Esophagus muscularis mucosa (tissue), 4 donors: ENCODE results near the gene ACCS. TPM values are rescaled to one million over a fixed set of nuclear protein-coding genes. Genes with fewer than 3 reads are reported as not detected.
A peak's percentile ranks its signal among the peaks of the same experiment; 100 is the strongest.

Source experiments
- DNase-seq: peaks from one replicate; pipeline ENCODE4 v3.0.0-alpha.2; 2017; ENCODE audit errors: extremely low spot score
- H3K27ac ChIP-seq, 4 donors: fragments of 200-600 bp; sonication (generic); replicated peaks in 1 of 4; 1 replicate in 3 of 4; 2 replicates in 1 of 4; pipeline ENCODE4 v1.5.1; 2016 to 2019; ENCODE audit warnings: mild to moderate bottlenecking in 1 of 4
- H3K27me3 ChIP-seq, 4 donors: fragments of 200-600 bp; sonication (generic); one replicate each; pipeline versions ENCODE4 v1.5.1 to v1.6.0; 2016 to 2019
- H3K36me3 ChIP-seq, 4 donors: fragments of 200-600 bp; sonication (generic); one replicate each; pipeline ENCODE4 v1.5.1; 2016 to 2019
- H3K4me1 ChIP-seq, 4 donors: fragments of 200-600 bp; sonication (generic); one replicate each; pipeline ENCODE4 v1.5.1; 2016 to 2019
- H3K4me3 ChIP-seq, 4 donors: fragments of 200-600 bp; sonication (generic); 1 replicate in 2 of 4; 2 replicates in 2 of 4; pipeline ENCODE4 v1.5.1; 2016 to 2019; ENCODE audit warnings: mild to moderate bottlenecking in 4 of 4, moderate library complexity in 1 of 4
- H3K9me3 ChIP-seq, 4 donors: fragments of 200-600 bp; sonication (generic); 1 replicate in 3 of 4; 2 replicates in 1 of 4; pipeline ENCODE4 v1.5.1; 2016 to 2019
- CTCF ChIP-seq, 3 experiments: fragments of 200-600 bp in 2 of 3; fragments of 450-650 bp in 1 of 3; sonication (generic) in 2 of 3; IDR thresholded peaks; one replicate each; pipeline ENCODE4 v1.5.1; 2017 to 2019; ENCODE audit warnings: antibody characterized with exemption in 3 of 3, mild to moderate bottlenecking in 2 of 3, moderate library complexity in 1 of 3
- EP300 ChIP-seq: sonication (generic); formaldehyde crosslinking; IDR thresholded peaks from one replicate; pipeline ENCODE4 v1.6.1; 2017; ENCODE audit warnings: antibody characterized with exemption
- POLR2A ChIP-seq: fragments of 450-650 bp; IDR thresholded peaks from one replicate; pipeline ENCODE4 v1.6.1; 2017; ENCODE audit warnings: antibody characterized with exemption, moderate library complexity, mild to moderate bottlenecking, low read depth
- POLR2AphosphoS5 ChIP-seq, 2 donors: sonication (generic); formaldehyde crosslinking; IDR thresholded peaks; one replicate each; pipeline ENCODE4 v1.6.1; 2017; ENCODE audit warnings: antibody characterized with exemption in 2 of 2
- WGBS: methylation state at CpG from one replicate; pipeline ENCODE4 v1.1.5; 2018; 5-methylcytosine and 5-hydroxymethylcytosine counted together
- intact Hi-C: fragments of 100-400 bp; cut with DNase I; formaldehyde crosslinking; loops from one replicate; pipeline ENCODE4 v1.15.1; 2023
- total RNA-seq, 4 donors: library from RNA; depleted of rRNA; stranded (reverse); fragments of >200 nt; gene quantifications; one replicate each; pipeline versions ENCODE4 v1.1.0 to v1.2.1, GENCODE V29; 2016

Gene ACCS
- total RNA-seq, 4 donors from 2014 or later: 8.0 to 19.1 (median 13.5) TPM

GRCh38 chr11:44088377-44088776 is 22.3 kb downstream of the ACCS start:
- no peak for TF ChIP-seq POLR2A
- no peak for TF ChIP-seq EP300
- no peak for TF ChIP-seq POLR2AphosphoS5 (IDR thresholded peaks at IDR 0.05)
- TF ChIP-seq CTCF (IDR thresholded peaks at IDR 0.05): no peak
- H3K27ac ChIP-seq: no peak overlapping the region

GRCh38 chr11:44088871-44089270 is 22.8 kb downstream of the ACCS start:
- Histone ChIP-seq H3K36me3 (peaks cover 0 to 11% (median 0%) of the 10 kb centered on the region in 4 donors), H3K9me3 (no peaks in the 10 kb centered on the region), H3K27me3 (no peaks in the 10 kb centered on the region), H3K27ac (no peak overlapping the region), H3K4me1 (no peaks in the 10 kb centered on the region), H3K4me3 (no peak overlapping the region)
- no peak for TF ChIP-seq CTCF (IDR thresholded peaks at IDR 0.05)
- no peak for TF ChIP-seq POLR2A
- TF ChIP-seq POLR2AphosphoS5 (IDR thresholded peaks at IDR 0.05): no peak
- TF ChIP-seq EP300: no peak
- DNase-seq: no peak
- WGBS: 83% methylated on average over 4 of the region's 4 CpGs
- intact Hi-C loops: no loop called here

More at GRCh38 chr11:44088377-44088776, 22.3 kb downstream of the ACCS start:
- WGBS: 88% methylated on average over 4 of the region's 4 CpGs
- intact Hi-C loops: no loop called here
- H3K4me3 ChIP-seq: no peak overlapping the region
- H3K9me3 ChIP-seq: no peaks in the 10 kb centered on the region
- no peaks in the 10 kb centered on the region for H3K27me3 ChIP-seq
- H3K4me1 ChIP-seq: no peaks in the 10 kb centered on the region
- peaks cover 0 to 16% (median 4%) of the 10 kb centered on the region in 4 donors for H3K36me3 ChIP-seq
- no peak for DNase-seq

GRCh38 chr11:44090539-44090938 is 24.5 kb downstream of the ACCS start:
- intact Hi-C loops: loop anchor here (5.0 kb wide), 1 partner anchor 447 kb away; no protein-coding TSS in a partner anchor
- 81% methylated on average over 1 of the region's 1 CpG for whole genome bisulfite sequencing
- no peak for TF ChIP-seq POLR2AphosphoS5 (IDR thresholded peaks at IDR 0.05)
- TF ChIP-seq EP300: no peak
- no peak for TF ChIP-seq CTCF (IDR thresholded peaks at IDR 0.05)
- TF ChIP-seq POLR2A: no peak
- DNase-seq: no peak
- peaks cover 0 to 7% (median 0%) of the 10 kb centered on the region in 4 donors for H3K36me3 ChIP-seq
- no peak overlapping the region for H3K27ac ChIP-seq
- no peaks in the 10 kb centered on the region for H3K9me3 ChIP-seq
- H3K27me3 ChIP-seq: no peaks in the 10 kb centered on the region
- H3K4me3 ChIP-seq: no peak overlapping the region
- H3K4me1 ChIP-seq: peaks cover 3 to 15% (median 13%) of the 10 kb centered on the region in 4 donors

GRCh38 chr11:44094260-44094868 is 28.3 kb downstream of the ACCS start:
- Histone ChIP-seq H3K36me3 (peaks cover 0 to 4% (median under 1%) of the 10 kb centered on the region in 4 donors), H3K4me3 (no peak overlapping the region), H3K27me3 (no peaks in the 10 kb centered on the region), H3K27ac (no peak overlapping the region), H3K9me3 (no peaks in the 10 kb centered on the region), H3K4me1 (peaks cover 8 to 31% (median 28%) of the 10 kb centered on the region in 4 donors)
- WGBS: 28% methylated on average over 11 of the region's 11 CpGs
- DNase-seq: no peak
- intact Hi-C loops: loop anchor here (5.0 kb wide), 1 partner anchor 443 kb away; no protein-coding TSS in a partner anchor
- TF ChIP-seq EP300 (no peak), POLR2AphosphoS5 (IDR thresholded peaks at IDR 0.05) (peak in 1 of 2 donors; percentile 11), CTCF (IDR thresholded peaks at IDR 0.05) (peak; percentile 74 to 82 (median 80))
